HG02840 (cell line): Measurements from ENCODE around the gene GABRG2.

Experiments used
- ATAC-seq: cut with Tn5 transposase; IDR thresholded peaks from one replicate; pipeline ENCODE4 v1.9.1; 2021; ENCODE audit warnings: mild to moderate bottlenecking, moderate library complexity, moderate number of reproducible peaks; ENCODE audit not compliant: unreplicated experiment, low FRiP score

GABRG2 gene

GRCh38 chr5:162187371-162187770 is 119.8 kb downstream of the GABRG2 start:
- no peak for ATAC-seq

GRCh38 chr5:162189719-162190118 is 122.1 kb downstream of the GABRG2 start:
- ATAC-seq = no peak

GRCh38 chr5:162193012-162193411 is 125.4 kb downstream of the GABRG2 start:
- ATAC-seq = no peak

- no peak for ATAC-seq
Measured at GRCh38 chr5:162196351-162196750, 128.8 kb downstream of the GABRG2 start.

GRCh38 chr5:162202285-162202880 is 134.8 kb downstream of the GABRG2 start:
- ATAC-seq = no peak
